Muscle of leg (tissue), 11 donors: ENCODE results near the gene KLHL1. TPM values are rescaled to one million over a fixed set of nuclear protein-coding genes. Genes with fewer than 3 reads are reported as not detected.

Experiments used
- DNase-seq: peaks from one replicate; pipeline ENCODE4 v3.0.0; 2013
- H3K27ac ChIP-seq: one replicate; pipeline ENCODE4 v1.5.1; 2013; ENCODE audit warnings: mild to moderate bottlenecking, low read length, control low read depth
- H3K27me3 ChIP-seq: one replicate; pipeline ENCODE4 v1.6.1; 2013; ENCODE audit warnings: low read length; ENCODE audit not compliant: control insufficient read depth, insufficient read depth
- H3K36me3 ChIP-seq: one replicate; pipeline ENCODE4 v1.6.1; 2013; ENCODE audit warnings: low read length; ENCODE audit not compliant: control insufficient read depth, insufficient read depth
- H3K4me1 ChIP-seq: one replicate; pipeline ENCODE4 v1.6.1; 2013; ENCODE audit warnings: low read length; ENCODE audit not compliant: control insufficient read depth, insufficient read depth
- H3K4me3 ChIP-seq: one replicate; pipeline ENCODE4 v1.5.1; 2013; ENCODE audit warnings: low read length, control low read depth
- H3K9me3 ChIP-seq: replicated peaks from 2 replicates; pipeline ENCODE4 v1.6.1; 2013; ENCODE audit warnings: low read depth, low read length; ENCODE audit not compliant: control insufficient read depth
- WGBS: methylation state at CpG from one replicate; pipeline ENCODE4 v1.1.5; 2013; ENCODE audit warnings: missing lambda C conversion rate; ENCODE audit not compliant: insufficient coverage; 5-methylcytosine and 5-hydroxymethylcytosine counted together
- polyA plus RNA-seq, 8 donors: library from polyadenylated mRNA; unstranded; fragments of 120-200 nt; gene quantifications; one replicate each; pipeline versions ENCODE4 v1.2.1 to v1.2.3, GENCODE V29; 2013; ENCODE audit warnings: inconsistent platforms in 1 of 8, low replicate concordance in 1 of 8; ENCODE audit not compliant: insufficient read length in 8 of 8, insufficient read depth in 1 of 8
- total RNA-seq: library from RNA; stranded (reverse); fragments of 120-200 nt; gene quantifications from one replicate; pipeline ENCODE4 v1.2.4, GENCODE V29; 2013

Gene KLHL1
- total and polyA plus RNA-seq, 9 donors, result 0.02 to 0.09 (median 0.04) TPM; not detected in 6

GRCh38 chr13:69817333-69817869 lies 290.9 kb downstream of the KLHL1 start:
- Histone ChIP-seq H3K27ac (no peak overlapping the region), H3K4me3 (no peak overlapping the region), H3K27me3 (no peaks in the 10 kb centered on the region), H3K4me1 (no peaks in the 10 kb centered on the region), H3K36me3 (no peaks in the 10 kb centered on the region), H3K9me3 (peaks cover 3% of the 10 kb centered on the region)
- DNase-seq, result no peak

GRCh38 chr13:69809152-69809551 lies 299.1 kb downstream of the KLHL1 start:
- Histone ChIP-seq H3K4me1 (no peaks in the 10 kb centered on the region), H3K9me3 (peaks cover 3% of the 10 kb centered on the region), H3K27me3 (no peaks in the 10 kb centered on the region), H3K27ac (no peak overlapping the region), H3K4me3 (no peak overlapping the region), H3K36me3 (no peaks in the 10 kb centered on the region)
- 80% methylated on average over 1 of the region's 3 CpGs for WGBS
- DNase-seq, result no peak

- no peaks in the 10 kb centered on the region for H3K9me3 ChIP-seq
- no CpG with 5 or more reads among the region's 2 CpGs for WGBS
- no peak overlapping the region for H3K27ac ChIP-seq
- H3K4me3 ChIP-seq, result no peak overlapping the region
- no peaks in the 10 kb centered on the region for H3K27me3 ChIP-seq
- DNase-seq, result no peak
- no peaks in the 10 kb centered on the region for H3K4me1 ChIP-seq
- no peaks in the 10 kb centered on the region for H3K36me3 ChIP-seq
These were observed 312.0 kb downstream of the KLHL1 start for GRCh38 chr13:69796256-69796655.

GRCh38 chr13:69793783-69794453 lies 314.3 kb downstream of the KLHL1 start:
- no peaks in the 10 kb centered on the region for H3K4me1 ChIP-seq

GRCh38 chr13:69776937-69777336 lies 331.3 kb downstream of the KLHL1 start:
- 100% methylated on average over 1 of the region's 4 CpGs for WGBS
- DNase-seq, result no peak
- H3K9me3 ChIP-seq, result no peaks in the 10 kb centered on the region
- no peaks in the 10 kb centered on the region for H3K4me1 ChIP-seq
- no peak overlapping the region for H3K4me3 ChIP-seq
- H3K27me3 ChIP-seq, result no peaks in the 10 kb centered on the region
- no peak overlapping the region for H3K27ac ChIP-seq
- H3K36me3 ChIP-seq, result no peaks in the 10 kb centered on the region

More at GRCh38 chr13:69793783-69794453, 314.3 kb downstream of the KLHL1 start:
- Histone ChIP-seq H3K4me3 (no peak overlapping the region), H3K36me3 (no peaks in the 10 kb centered on the region), H3K27me3 (no peaks in the 10 kb centered on the region), H3K9me3 (no peaks in the 10 kb centered on the region), H3K27ac (no peak overlapping the region)
- DNase-seq, result no peak
- 100% methylated on average over 1 of the region's 3 CpGs for WGBS

GRCh38 chr13:69769608-69770007 lies 338.6 kb downstream of the KLHL1 start:
- H3K4me1 ChIP-seq, result no peaks in the 10 kb centered on the region
- no peaks in the 10 kb centered on the region for H3K36me3 ChIP-seq
- H3K9me3 ChIP-seq, result peaks cover 8% of the 10 kb centered on the region
- 100% methylated on average over 1 of the region's 3 CpGs for WGBS
- no peak for DNase-seq
- H3K27ac ChIP-seq, result no peak overlapping the region
- no peak overlapping the region for H3K4me3 ChIP-seq
- H3K27me3 ChIP-seq, result no peaks in the 10 kb centered on the region

- Histone ChIP-seq H3K27me3 (no peaks in the 10 kb centered on the region), H3K36me3 (no peaks in the 10 kb centered on the region), H3K9me3 (no peaks in the 10 kb centered on the region), H3K4me1 (no peaks in the 10 kb centered on the region), H3K27ac (no peak overlapping the region), H3K4me3 (no peak overlapping the region)
- no peak for DNase-seq
- no CpG with 5 or more reads among the region's 1 CpG for WGBS
These were observed 346.7 kb downstream of the KLHL1 start for GRCh38 chr13:69761581-69761980.

- Histone ChIP-seq H3K27me3 (no peaks in the 10 kb centered on the region), H3K4me3 (no peak overlapping the region), H3K36me3 (no peaks in the 10 kb centered on the region), H3K27ac (no peak overlapping the region), H3K4me1 (no peaks in the 10 kb centered on the region), H3K9me3 (no peaks in the 10 kb centered on the region)
- no CpG with 5 or more reads among the region's 2 CpGs for WGBS
- no peak for DNase-seq
These were observed 353.2 kb downstream of the KLHL1 start for GRCh38 chr13:69755101-69755500.

- Histone ChIP-seq H3K4me3 (no peak overlapping the region), H3K27me3 (no peaks in the 10 kb centered on the region), H3K27ac (no peak overlapping the region), H3K9me3 (no peaks in the 10 kb centered on the region), H3K4me1 (no peaks in the 10 kb centered on the region), H3K36me3 (no peaks in the 10 kb centered on the region)
- 93% methylated on average over 2 of the region's 4 CpGs for WGBS
- no peak for DNase-seq
These were observed 357.0 kb downstream of the KLHL1 start for GRCh38 chr13:69751259-69751658.

- Histone ChIP-seq H3K4me1 (no peaks in the 10 kb centered on the region), H3K4me3 (no peak overlapping the region), H3K36me3 (no peaks in the 10 kb centered on the region), H3K27me3 (no peaks in the 10 kb centered on the region), H3K9me3 (no peaks in the 10 kb centered on the region), H3K27ac (no peak overlapping the region)
- no peak for DNase-seq
- WGBS, result 81% methylated on average over 10 of the region's 11 CpGs
These were observed 370.9 kb downstream of the KLHL1 start for GRCh38 chr13:69737129-69737935.
